SK-N-SH (cell line): ENCODE measurements around the gene APLP2. TPM values are rescaled to one million over a fixed set of nuclear protein-coding genes. Genes with fewer than 3 reads are reported as not detected.
A peak's percentile ranks its signal among the peaks of the same experiment; 100 is the strongest.
"Not testable (repeated sequence)": the region's sequence is repeated elsewhere in the genome, so short reads cannot be mapped to it uniquely, and the experiment has no call there.

Source experiments
- CTCF ChIA-PET: fragments of 300-600, 350-600 bp; formaldehyde crosslinking; extraction: SDS; loops from one replicate; lab custom pipeline; 2021; lab: Yijun Ruan, JAX
- POLR2A ChIA-PET: fragments of 350-600 bp; sonication (Branson Sonifier 250); formaldehyde crosslinking; extraction: SDS; loops from one replicate; lab custom pipeline; 2020; ENCODE audit warnings: antibody characterized with exemption, inconsistent platforms; lab: Yijun Ruan, JAX
- DNase-seq: peaks from one replicate; pipeline ENCODE4 v3.0.0; 2012
- H2AFZ ChIP-seq: fragments of 200-600 bp; sonication (generic); 2 replicates; pipeline ENCODE4 v1.8.1; 2016; ENCODE audit warnings: antibody characterized with exemption, mild to moderate bottlenecking, low read depth
- H3F3A ChIP-seq: fragments of 200-600 bp; sonication (generic); replicated peaks from 2 replicates; pipeline ENCODE3; 2016; ENCODE audit warnings: antibody characterized with exemption, mild to moderate bottlenecking; ENCODE audit not compliant: insufficient read depth
- H3K27ac ChIP-seq, 2 experiments: fragments of 200-500 bp in 1 of 2; fragments of 200-600 bp in 1 of 2; sonication (Bioruptor generic) in 1 of 2; sonication (generic), shearing (Covaris generic) in 1 of 2; 2 replicates each; pipeline versions ENCODE4 v1.5.1 to v1.6.1; 2014 to 2016; ENCODE audit warnings: low read depth in 2 of 2, inconsistent platforms in 1 of 2, low read length in 1 of 2, mild to moderate bottlenecking in 1 of 2, mixed read lengths in 1 of 2
- H3K27me3 ChIP-seq: fragments of 200-600 bp; sonication (generic), shearing (Covaris generic); 2 replicates; pipeline ENCODE4 v1.6.1; 2016; ENCODE audit warnings: mixed run types; ENCODE audit not compliant: insufficient read depth
- H3K36me3 ChIP-seq, 2 experiments: fragments of 200-500 bp in 1 of 2; fragments of 200-600 bp in 1 of 2; sonication (Bioruptor generic) in 1 of 2; sonication (generic) in 1 of 2; replicated peaks in 1 of 2; 2 replicates each; pipeline versions ENCODE3 to v1.5.1; 2014 to 2016; ENCODE audit warnings: low read length in 1 of 2, mild to moderate bottlenecking in 1 of 2; ENCODE audit not compliant: insufficient read depth in 2 of 2, control insufficient read depth in 1 of 2
- H3K4me1 ChIP-seq, 2 experiments: fragments of 200-500 bp in 1 of 2; fragments of 200-600 bp in 1 of 2; sonication (Bioruptor generic) in 1 of 2; sonication (generic), shearing (Covaris generic) in 1 of 2; 2 replicates each; pipeline versions ENCODE4 v1.5.1 to v1.6.1; 2014 to 2016; ENCODE audit warnings: low read depth in 1 of 2, low read length in 1 of 2, mixed run types in 1 of 2; ENCODE audit not compliant: insufficient read depth in 2 of 2, control insufficient read depth in 1 of 2
- H3K4me2 ChIP-seq: fragments of 200-600 bp; sonication (generic), shearing (Covaris generic); 2 replicates; pipeline ENCODE4 v1.6.1; 2017; ENCODE audit warnings: mixed run types
- H3K4me3 ChIP-seq, 2 experiments: fragments of 200-500 bp in 1 of 2; fragments of 200-600 bp in 1 of 2; sonication (Bioruptor generic) in 1 of 2; sonication (generic), shearing (Covaris generic) in 1 of 2; 2 replicates each; pipeline versions ENCODE4 v1.5.1 to v1.8.1; 2014 to 2016; ENCODE audit warnings: low read depth in 2 of 2, inconsistent platforms in 1 of 2, low read length in 1 of 2, mild to moderate bottlenecking in 1 of 2, mixed read lengths in 1 of 2, moderate library complexity in 1 of 2
- H3K79me2 ChIP-seq: fragments of 200-600 bp; sonication (generic); 2 replicates; pipeline ENCODE4 v1.8.1; 2017; ENCODE audit warnings: mild to moderate bottlenecking; ENCODE audit not compliant: insufficient read depth
- H3K9ac ChIP-seq: fragments of 200-600 bp; sonication (generic); 2 replicates; pipeline ENCODE4 v1.6.1; 2017; ENCODE audit warnings: mixed run types
- H3K9me2 ChIP-seq: fragments of 200-600 bp; sonication (generic); 2 replicates; pipeline ENCODE4 v1.6.1; 2017; ENCODE audit warnings: mixed run types
- H3K9me3 ChIP-seq: fragments of 200-600 bp; sonication (generic); 2 replicates; pipeline ENCODE4 v1.6.1; 2017; ENCODE audit warnings: mixed run types, mild to moderate bottlenecking, moderate library complexity
- H4K20me1 ChIP-seq: fragments of 200-600 bp; sonication (generic); 2 replicates; pipeline ENCODE4 v1.6.1; 2017; ENCODE audit warnings: mild to moderate bottlenecking, mixed run types; ENCODE audit not compliant: insufficient read depth
- CHD2 ChIP-seq: fragments of 150-350 bp; IDR thresholded peaks from 2 replicates; pipeline ENCODE4 v1.6.1; 2018; ENCODE audit warnings: low read length; ENCODE audit not compliant: partially characterized antibody
- ELF1 ChIP-seq: IDR thresholded peaks from 2 replicates; pipeline ENCODE4 v1.4.0; 2012
- EP300 ChIP-seq, 2 experiments: IDR thresholded peaks; 2 replicates each; pipeline versions ENCODE4 v1.4.0 to v1.6.1; 2012; ENCODE audit warnings: borderline replicate concordance in 1 of 2, low read depth in 1 of 2, low read length in 1 of 2
- FOSL2 ChIP-seq: IDR thresholded peaks from 2 replicates; pipeline ENCODE4 v1.4.0; 2012; ENCODE audit warnings: low read depth, mild to moderate bottlenecking, moderate library complexity, borderline replicate concordance
- FOXM1 ChIP-seq: IDR thresholded peaks from 2 replicates; pipeline ENCODE4 v1.4.0; 2012; ENCODE audit warnings: low read depth, mild to moderate bottlenecking
- GATA2 ChIP-seq: sonication (generic); formaldehyde crosslinking; IDR thresholded peaks from 2 replicates; pipeline ENCODE4 v1.5.0; 2020; ENCODE audit warnings: mild to moderate bottlenecking, missing genetic modification reagents
- JUND ChIP-seq: IDR thresholded peaks from 2 replicates; pipeline ENCODE4 v1.4.0; 2012
- MEF2A ChIP-seq: IDR thresholded peaks from 2 replicates; pipeline ENCODE4 v1.4.0; 2012; ENCODE audit warnings: low read depth, borderline replicate concordance
- MXI1 ChIP-seq: IDR thresholded peaks from 2 replicates; pipeline ENCODE4 v1.6.1; 2012; ENCODE audit warnings: mild to moderate bottlenecking, low read depth, low read length, improper control_type of control experiment
- RFX5 ChIP-seq: IDR thresholded peaks from 2 replicates; pipeline ENCODE4 v1.6.1; 2012; ENCODE audit warnings: mild to moderate bottlenecking, improper control_type of control experiment, low read length
- TEAD4 ChIP-seq: IDR thresholded peaks from 2 replicates; pipeline ENCODE4 v1.4.0; 2012; ENCODE audit warnings: mild to moderate bottlenecking, borderline replicate concordance; ENCODE audit not compliant: insufficient read depth
- WGBS: methylation state at CpG from one replicate; pipeline ENCODE4 v1.1.6; 2017; ENCODE audit warnings: low lambda C conversion rate; 5-methylcytosine and 5-hydroxymethylcytosine counted together
- polyA plus RNA-seq, 3 experiments: library from polyadenylated mRNA; depleted of rRNA; stranded (reverse); fragments of >200 nt; gene quantifications; 2 replicates each; pipeline ENCODE4 v1.2.3, GENCODE V29; 2012
- TF ChIP-seq, protein P1 (sequence below): IDR thresholded peaks from 2 replicates; pipeline ENCODE4; 2012
- TF ChIP-seq, protein P2 (sequence below): IDR thresholded peaks from 2 replicates; pipeline ENCODE4 v1.4.0; 2012; ENCODE audit warnings: low read depth

APLP2 gene
- polyA plus RNA-seq, 1 of the 3 experiments (the other 2 are of a cell fraction), result 424 TPM

DNA sequence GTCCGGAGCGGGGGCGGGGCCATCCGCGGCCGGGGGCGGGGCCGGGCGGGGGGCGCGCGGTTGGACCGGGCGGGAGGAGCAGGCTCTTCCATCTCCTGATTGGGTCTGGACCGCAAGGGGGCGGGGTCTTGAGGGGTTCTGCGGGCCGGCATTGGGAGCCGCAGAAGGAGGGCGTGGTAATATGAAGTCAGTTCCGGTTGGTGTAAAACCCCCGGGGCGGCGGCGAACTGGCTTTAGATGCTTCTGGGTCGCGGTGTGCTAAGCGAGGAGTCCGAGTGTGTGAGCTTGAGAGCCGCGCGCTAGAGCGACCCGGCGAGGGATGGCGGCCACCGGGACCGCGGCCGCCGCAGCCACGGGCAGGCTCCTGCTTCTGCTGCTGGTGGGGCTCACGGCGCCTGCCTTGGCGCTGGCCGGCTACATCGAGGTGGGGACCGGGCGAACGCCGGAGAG is at the start of gene APLP2 (continued):
- TF ChIP-seq, protein P1, sequence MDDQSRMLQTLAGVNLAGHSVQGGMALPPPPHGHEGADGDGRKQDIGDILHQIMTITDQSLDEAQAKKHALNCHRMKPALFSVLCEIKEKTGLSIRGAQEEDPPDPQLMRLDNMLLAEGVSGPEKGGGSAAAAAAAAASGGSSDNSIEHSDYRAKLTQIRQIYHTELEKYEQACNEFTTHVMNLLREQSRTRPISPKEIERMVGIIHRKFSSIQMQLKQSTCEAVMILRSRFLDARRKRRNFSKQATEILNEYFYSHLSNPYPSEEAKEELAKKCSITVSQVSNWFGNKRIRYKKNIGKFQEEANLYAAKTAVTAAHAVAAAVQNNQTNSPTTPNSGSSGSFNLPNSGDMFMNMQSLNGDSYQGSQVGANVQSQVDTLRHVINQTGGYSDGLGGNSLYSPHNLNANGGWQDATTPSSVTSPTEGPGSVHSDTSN, result peak; percentile 7; the same call in 1 of the 2 replicates
- TF ChIP-seq MEF2A, result no peak
- no peak for TF ChIP-seq GATA2 (CRISPR knock-in tag)
- TF ChIP-seq, protein P2, sequence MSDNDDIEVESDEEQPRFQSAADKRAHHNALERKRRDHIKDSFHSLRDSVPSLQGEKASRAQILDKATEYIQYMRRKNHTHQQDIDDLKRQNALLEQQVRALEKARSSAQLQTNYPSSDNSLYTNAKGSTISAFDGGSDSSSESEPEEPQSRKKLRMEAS, result 0 out of 2 replicates have a peak, but pooled peaks have one; percentile 28
- 0 out of 2 replicates have a peak, but pooled peaks have one; percentile 3 for TF ChIP-seq FOSL2
- no peak for TF ChIP-seq JUND
- peak in 1 of 2 experiments; percentile 32; a peak in 1 of 4 replicates for TF ChIP-seq EP300 (IDR thresholded peaks at IDR 0.05; ENCODE audit: borderline replicate concordance in 1 of 2, low read depth in 1 of 2, low read length in 1 of 2)
- no peak for TF ChIP-seq FOXM1
- peak; percentile 52; the same call in 1 of the 2 replicates for TF ChIP-seq ELF1
- no peak for TF ChIP-seq CHD2
- no peak for TF ChIP-seq RFX5

DNA sequence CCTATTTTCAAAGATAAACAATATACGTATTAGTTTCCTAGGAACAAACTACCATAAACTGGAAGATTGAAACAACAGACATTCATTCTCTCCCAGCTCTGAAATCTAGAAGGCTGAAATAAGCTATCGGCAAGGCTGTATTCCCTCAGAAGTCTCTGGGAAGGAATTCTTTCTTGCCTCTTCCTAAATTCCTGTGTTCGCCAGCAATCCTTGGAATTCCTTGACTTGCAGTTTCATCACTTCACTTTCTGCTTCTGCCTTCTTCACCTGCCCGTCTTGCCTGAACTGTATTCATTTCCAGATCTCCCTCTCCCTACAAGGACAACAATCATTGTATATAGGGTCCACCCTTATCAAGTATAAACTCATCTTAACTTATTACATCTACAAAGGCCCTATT is 49.4 kb upstream of the APLP2 start:
- peaks cover 0 to 16% of the 10 kb centered on the region in 2 experiments; a peak in 2 of 4 replicates for H3K4me1 ChIP-seq
- H3K9ac ChIP-seq, result no peak overlapping the region
- no peak for DNase-seq
- no peaks in the 10 kb centered on the region for H3K36me3 ChIP-seq
- no peaks in the 10 kb centered on the region for H3K9me2 ChIP-seq
- H3K27me3 ChIP-seq, result no peaks in the 10 kb centered on the region
- H3K79me2 ChIP-seq, result no peaks in the 10 kb centered on the region
- TF ChIP-seq TEAD4, result no peak
- TF ChIP-seq, protein P1, result no peak
- TF ChIP-seq MXI1, result no peak
- TF ChIP-seq, all 33 proteins: peak for 0
- H3K27ac ChIP-seq, result no peak overlapping the region
- POLR2A ChIA-PET, result no interaction called here
- 93% methylated on average over 4 of the region's 4 CpGs for WGBS
- no peaks in the 10 kb centered on the region for H4K20me1 ChIP-seq
- peaks cover 30% of the 10 kb centered on the region for H3F3A ChIP-seq
- H3K4me3 ChIP-seq, result no peak overlapping the region
- no peaks in the 10 kb centered on the region for H3K9me3 ChIP-seq
- 0 out of 2 replicates have a peak overlapping the region, but pooled peaks have one; percentile 29 for H2AFZ ChIP-seq
- CTCF ChIA-PET, result no interaction called here
- no peak overlapping the region for H3K4me2 ChIP-seq

DNA sequence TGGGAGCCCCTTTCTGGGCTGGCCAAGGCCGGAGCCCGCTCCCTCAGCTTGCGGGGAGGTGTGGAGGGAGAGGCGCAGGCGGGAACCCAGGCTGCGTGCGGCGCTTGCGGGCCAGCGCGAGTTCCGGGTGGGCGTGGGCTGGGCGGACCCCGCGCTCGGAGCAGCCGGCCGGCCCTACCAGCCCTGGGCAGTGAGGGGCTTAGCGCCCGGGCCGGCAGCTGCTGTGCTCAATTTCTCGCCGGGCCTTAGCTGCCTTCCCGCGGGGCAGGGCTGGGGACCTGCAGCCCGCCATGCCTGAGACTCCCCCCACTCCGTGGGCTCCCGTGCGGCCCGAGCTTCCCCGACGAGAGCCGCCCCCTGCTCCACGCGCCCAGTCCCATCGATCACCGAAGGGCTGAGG is 48.1 kb upstream of the APLP2 start:
- H4K20me1 ChIP-seq, H3K9me3 ChIP-seq, H3K4me2 ChIP-seq, H3K79me2 ChIP-seq, H3K27me3 ChIP-seq, DNase-seq, H3K27ac ChIP-seq, H3K9ac ChIP-seq, H3K4me3 ChIP-seq, H3K36me3 ChIP-seq, H2AFZ ChIP-seq, POLR2A ChIA-PET, H3K9me2 ChIP-seq: not testable (repeated sequence)
- CTCF ChIA-PET, result interaction anchor here (1.0 to 1.2 kb wide), 2 partner anchors 9 to 29 kb away, joined by 3 read pairs; no protein-coding TSS in a partner anchor
- Histone ChIP-seq H3K4me1 (peaks cover 0 to 16% of the 10 kb centered on the region in 2 experiments; a peak in 2 of 4 replicates), H3F3A (peaks cover 31% of the 10 kb centered on the region)
- 96% methylated on average over 19 of the region's 38 CpGs for WGBS
